Cortex of kidney (tissue), 1 donor: ENCODE results near the gene ECEL1.

Source experiments
- DNase-seq: peaks from one replicate; lab custom pipeline; 2025; lab: John Stamatoyannopoulos, UW

Gene ECEL1

GRCh38 chr2:232497348-232497747 is 9.7 kb upstream of the ECEL1 start:
- DNase-seq = no peak

GRCh38 chr2:232496501-232497270 is 9.1 kb upstream of the ECEL1 start:
- DNase-seq = no peak

DNA sequence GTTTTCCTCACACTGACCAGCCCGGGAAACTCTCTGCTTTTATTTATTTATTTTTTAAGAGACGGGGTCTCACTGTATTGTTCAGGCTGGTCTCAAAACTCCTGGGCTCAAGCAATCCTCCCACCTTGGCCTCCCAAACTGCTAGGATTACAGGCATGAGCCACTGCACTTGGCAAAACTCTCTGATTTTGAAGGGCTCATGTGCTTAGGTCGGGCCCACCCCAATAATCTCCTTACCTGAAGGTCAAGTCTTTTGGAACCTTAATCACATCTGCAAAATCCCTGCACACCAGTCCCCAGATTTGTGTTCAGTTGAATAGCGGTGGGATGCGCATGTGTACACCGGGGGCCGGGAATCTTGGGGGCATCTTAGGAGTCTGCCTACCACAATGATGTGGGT is 7.7 kb upstream of the ECEL1 start:
- no peak for DNase-seq

DNA sequence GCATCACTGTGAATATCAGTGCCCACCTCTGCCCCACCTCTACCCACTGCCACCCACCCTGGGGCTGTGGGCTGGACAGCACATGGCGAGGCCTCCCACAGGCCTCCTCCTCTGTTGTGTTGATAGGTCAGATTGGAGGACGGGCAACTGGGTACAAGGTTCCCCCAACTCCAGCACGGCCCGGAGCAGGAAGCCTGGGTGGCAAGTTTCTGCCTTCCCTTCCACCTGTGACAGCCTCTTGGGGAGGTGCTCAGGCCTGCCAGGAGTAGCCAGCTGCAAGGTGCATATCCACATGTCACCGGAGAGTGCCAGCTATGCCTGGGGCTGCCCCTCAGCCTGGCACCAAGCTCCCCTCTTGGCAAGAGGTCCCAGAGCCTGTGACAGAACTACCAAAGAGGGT is 6.9 kb upstream of the ECEL1 start:
- DNase-seq = no peak

DNA sequence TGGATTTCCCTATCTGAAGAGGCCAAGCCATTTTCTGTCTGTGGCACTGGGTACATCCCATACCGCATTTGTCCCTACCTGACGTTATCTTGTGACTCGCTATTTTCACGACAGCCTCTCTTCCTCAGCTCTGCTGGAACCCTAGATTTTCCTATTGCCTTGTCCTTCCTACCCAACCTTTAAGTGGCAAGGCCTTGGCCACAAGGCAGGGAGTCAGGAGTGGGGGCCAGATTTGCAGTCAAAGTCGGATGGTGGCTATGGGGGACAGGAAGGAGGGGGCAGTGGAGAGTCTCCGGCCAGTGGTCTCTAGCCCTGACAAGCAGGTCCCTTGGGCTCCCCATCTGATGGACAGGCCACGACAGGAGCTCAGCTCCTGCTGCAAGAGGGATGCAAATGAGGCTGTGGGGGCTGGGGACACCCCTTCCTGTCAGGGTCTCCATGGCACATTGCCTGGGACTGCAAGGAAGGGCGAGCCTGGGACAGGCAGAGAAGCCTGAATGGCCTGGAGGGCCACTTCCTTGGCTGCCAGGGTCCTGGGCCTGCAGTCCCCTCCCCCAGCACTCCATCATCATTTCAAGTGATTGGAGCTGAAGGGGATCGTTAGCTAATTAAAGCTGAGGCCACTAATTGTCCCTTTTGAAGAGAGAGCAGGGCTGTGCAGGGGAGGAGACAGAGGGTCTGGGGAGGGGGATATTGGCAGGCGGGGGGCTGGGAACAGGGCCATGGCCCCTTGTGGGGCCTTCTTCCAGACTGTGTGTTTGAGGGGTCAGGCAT is 6.3 kb upstream of the ECEL1 start:
- DNase-seq = no peak

- DNase-seq = no peak
These were observed 5.5 kb upstream of the ECEL1 start for GRCh38 chr2:232492963-232493700.

DNA sequence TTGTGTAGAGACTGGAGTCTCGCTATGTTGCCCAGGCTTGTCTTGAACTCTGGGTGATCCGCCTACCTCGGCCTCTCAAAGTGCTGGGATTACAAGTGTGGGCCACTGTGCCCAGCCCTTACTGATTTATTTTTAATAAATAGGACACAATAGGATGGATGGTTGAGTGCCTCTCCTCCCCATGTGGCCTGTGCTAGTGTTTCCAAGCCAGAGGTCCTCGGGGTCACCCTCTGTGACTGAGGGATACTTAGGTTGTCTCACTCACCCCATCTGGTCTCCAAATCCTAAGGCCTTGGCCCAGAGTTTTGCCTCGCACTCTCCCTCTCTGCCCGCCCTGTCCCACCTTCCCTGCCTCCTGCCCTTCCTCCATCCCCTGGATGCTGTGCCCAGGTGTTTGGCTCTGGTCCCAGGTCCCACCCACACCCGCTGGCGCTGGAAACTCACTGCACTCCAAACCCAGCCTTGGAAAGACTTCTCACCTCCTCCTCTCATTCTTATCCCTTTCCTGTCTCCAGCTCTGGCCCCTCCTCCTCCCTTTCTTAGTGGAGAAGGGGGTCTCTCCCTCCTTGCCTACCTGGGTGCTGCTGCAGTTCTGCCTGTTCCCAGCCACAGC is 4.7 kb upstream of the ECEL1 start:
- no peak for DNase-seq

GRCh38 chr2:232491139-232491780 is 3.6 kb upstream of the ECEL1 start:
- no peak for DNase-seq

DNA sequence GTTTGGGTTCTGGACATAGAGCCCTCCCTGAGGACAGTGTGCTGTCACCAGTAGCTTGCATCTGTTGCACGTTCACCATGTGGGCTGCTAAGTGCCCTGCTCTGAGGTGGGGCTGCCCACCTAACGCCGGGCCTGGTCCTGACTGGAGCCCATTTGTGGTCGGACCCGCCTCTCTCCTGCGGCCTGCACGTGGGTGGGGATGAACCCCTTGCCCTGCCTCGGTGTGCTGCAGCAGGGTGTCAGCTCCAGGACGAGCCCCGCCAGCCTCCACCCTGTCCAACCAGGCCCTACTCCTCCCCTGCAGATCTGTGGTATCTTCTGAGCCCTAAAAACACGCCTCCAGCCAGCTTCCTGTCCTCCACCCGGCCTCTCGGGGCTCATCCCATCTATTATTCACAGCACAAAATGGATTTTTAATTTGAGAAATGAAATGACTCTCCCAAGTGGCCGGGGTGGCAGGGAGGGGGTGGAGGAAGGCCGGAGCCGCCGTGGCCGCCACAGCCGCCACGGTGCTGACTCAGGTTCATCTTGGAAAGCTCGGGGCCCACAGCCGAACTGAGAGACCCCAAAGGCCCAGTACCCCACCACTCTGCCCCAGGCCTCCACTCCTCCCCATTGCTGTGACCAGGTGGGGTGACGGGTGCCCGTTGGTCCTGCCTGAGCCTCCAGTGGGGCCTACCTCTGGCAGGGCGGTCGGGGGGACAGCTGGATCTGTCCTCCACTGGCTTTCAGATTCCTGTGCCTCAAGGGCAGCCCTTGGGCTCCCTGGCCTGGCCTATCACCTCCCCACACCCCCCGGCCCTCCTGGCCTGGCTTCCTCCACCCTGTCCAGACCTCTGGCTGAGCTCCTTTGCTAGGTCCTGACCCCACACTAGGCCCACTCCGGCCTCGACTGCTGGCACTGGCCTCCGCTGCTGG is 2.8 kb upstream of the ECEL1 start:
- DNase-seq = no peak

GRCh38 chr2:232489516-232490220 is 2.0 kb upstream of the ECEL1 start:
- DNase-seq = no peak

DNA sequence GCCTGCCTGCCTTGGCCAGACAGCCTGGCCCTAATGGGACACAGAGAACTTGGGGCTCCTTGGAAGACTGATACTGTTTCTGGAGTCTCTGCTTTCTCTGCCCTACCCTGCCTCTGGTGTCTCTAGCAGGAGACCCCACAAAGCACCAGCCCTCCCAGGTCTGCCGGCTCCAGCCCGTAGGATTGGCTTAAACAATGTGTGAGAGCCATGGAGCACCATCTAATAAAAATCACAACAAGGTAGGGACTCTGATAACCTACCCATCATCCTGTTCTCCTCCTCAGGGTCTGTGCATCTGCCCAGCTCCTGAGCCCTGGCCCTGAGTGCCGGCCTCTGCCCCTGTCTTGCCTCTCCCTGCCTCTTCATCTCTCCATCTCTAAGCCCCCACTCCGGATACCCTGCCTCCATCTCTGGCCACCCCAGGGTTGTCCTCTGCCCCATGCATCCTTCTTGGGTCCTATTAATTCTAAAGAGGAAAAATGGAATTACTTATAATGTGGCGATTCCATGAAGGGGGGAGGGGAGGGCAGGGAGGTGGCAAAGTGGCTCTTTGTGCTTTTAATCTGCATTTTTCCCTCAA is 1.2 kb upstream of the ECEL1 start:
- no peak for DNase-seq

DNA sequence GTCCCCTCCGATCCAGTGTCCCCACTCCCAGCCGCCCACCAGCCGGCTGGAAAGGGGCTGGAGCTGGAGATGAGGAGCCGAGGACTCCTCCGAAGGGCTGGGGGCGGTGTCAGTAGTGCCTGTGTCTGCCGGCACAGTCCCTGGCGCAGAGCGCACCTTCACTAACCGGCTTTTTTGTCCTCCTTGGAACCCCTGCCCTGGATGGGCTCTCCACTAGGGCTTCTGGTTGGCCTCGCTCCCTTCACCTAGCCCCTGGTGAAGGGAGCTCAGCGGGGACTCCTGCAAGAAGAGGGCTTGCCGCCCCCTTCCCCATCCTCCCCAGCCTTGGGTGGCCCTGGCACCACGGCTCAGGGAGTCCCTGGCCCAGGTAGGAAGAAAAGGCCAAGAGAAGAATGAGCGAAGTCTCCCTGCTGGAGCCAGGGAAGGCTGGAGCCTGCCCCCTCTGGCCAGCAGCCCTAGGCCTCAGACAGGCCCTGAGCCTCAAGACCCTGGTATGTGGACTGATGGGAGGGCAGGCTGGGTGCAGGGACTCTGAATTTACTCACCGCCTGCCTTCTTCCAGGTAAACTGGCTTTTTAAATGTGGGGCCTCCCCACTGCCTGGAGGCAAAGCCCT is 570 bp upstream of the ECEL1 start:
- DNase-seq = no peak

GRCh38 chr2:232486558-232487384 is 863 bp downstream of the ECEL1 start:
- no peak for DNase-seq

DNA sequence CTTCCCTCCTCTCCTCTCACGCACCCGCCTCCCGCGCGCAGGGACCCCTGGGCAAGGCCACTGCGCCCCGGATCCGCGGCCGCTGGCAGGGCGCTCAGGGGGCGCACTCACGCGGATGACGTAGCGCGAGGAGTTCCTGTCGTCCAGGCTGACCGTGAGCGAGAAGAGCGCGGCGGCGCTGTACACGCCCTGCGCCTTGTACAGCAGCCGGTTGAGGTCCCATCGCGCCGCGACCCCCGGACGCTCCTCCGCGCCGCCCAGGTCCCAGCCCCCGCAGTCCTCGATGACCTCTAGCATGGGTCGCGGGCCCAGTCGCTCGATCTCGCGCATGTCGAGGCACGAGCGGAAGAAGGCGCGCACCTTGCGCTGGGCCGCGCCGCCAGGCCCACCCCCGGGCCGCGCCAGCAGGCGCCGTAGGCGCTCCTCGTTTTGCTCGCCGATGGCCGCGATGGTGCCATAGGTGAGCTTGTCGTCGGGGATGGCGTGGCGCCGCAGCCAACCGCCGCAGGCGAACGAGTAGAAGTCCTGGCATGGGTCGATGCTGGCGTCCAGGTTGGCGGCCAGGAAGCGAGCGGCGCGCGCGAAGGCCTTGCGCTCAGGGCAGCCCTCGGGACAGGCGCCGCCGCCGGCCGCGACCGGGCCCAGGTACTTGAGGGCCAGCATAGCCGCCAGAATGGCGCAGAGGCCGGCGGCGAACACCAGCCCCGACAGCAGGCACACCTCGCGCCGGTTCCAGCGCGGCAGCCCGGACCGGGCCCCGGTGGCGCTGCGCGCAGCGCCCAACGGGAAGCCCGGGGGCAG is 1.7 kb downstream of the ECEL1 start:
- no peak for DNase-seq

DNA sequence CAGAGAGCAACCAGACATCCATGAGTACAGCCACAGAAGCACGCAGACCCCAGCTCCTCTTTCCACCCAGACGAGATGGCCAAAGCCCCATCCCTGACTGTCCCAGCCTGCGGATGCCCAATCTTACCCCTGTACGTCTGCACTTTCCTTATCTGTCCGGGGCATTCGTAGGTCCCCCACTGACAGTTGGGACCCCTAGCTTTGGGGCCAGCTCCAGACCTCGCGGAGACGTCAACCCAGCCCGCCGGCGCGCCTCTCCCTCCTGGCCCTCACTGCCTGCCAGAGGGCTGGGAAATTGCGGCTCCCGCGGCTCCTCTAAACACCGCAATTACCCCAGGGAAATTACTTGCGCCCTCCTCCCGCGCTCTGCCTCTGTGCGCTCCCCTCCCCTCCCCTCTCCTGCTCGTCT is 2.3 kb downstream of the ECEL1 start:
- DNase-seq = no peak

- no peak for DNase-seq
These were observed 2.8 kb downstream of the ECEL1 start for GRCh38 chr2:232484628-232485347.
